ENCODE measurements around the gene VMO1.

VMO1 gene

DNA sequence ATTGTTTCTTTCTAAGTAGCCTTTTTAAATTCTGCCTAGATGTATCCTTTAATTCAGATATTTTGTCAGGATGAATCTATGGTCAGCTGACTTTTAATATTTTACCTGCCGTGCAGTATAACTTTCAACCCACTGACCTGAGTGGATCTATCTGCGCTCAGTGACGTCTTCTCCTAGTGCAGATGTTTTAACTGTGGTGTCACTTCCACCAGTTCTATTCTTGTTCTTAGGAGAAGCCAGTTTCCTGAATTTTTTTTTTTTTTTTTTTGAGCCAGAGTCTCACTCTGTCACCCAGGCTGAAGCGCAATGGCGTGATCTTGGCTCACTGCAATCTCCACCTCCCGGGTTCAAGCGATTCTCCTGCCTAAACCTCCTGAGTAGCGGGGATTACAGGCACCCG, 19.4 kb downstream of the VMO1 start:
- no peak overlapping the region for H3K23ac ChIP-seq (ENCODE audit: low read length)
- H3K27ac ChIP-seq (ENCODE audit: low read depth, low read length) = no peak overlapping the region
- H2AFZ ChIP-seq (ENCODE audit: insufficient read depth, low read length, poor library complexity) = no peak overlapping the region
- no peaks in the 10 kb centered on the region for H3K79me2 ChIP-seq (ENCODE audit: control insufficient read depth, insufficient read depth, low read length, poor library complexity)
- H4K91ac ChIP-seq (ENCODE audit: low read depth, low read length) = no peak overlapping the region
- H3K14ac ChIP-seq (ENCODE audit: low read length) = no peak overlapping the region
- no peak for DNase-seq
- H2BK5ac ChIP-seq (ENCODE audit: low read depth, low read length, poor library complexity) = no peak overlapping the region
- H3K79me1 ChIP-seq (ENCODE audit: low read length) = no peaks in the 10 kb centered on the region
- H3K27me3 ChIP-seq (ENCODE audit: insufficient read depth, low read length) = no peaks in the 10 kb centered on the region
- H2BK120ac ChIP-seq (ENCODE audit: insufficient read depth, low read length, poor library complexity) = no peak overlapping the region
- no peaks in the 10 kb centered on the region for H3K36me3 ChIP-seq (ENCODE audit: control insufficient read depth in 1 of 2, insufficient read depth in 2 of 2, low read length in 2 of 2)
- no peak overlapping the region for H3K4me3 ChIP-seq (ENCODE audit: low read depth, low read length)
- no peaks in the 10 kb centered on the region for H3K9me3 ChIP-seq (ENCODE audit: insufficient read depth, low read depth, low read length)
- no peak overlapping the region for H2AK5ac ChIP-seq (ENCODE audit: low read length)
- H3K4me2 ChIP-seq (ENCODE audit: low read length) = no peak overlapping the region
- H4K8ac ChIP-seq (ENCODE audit: low read depth, low read length) = no peak overlapping the region
- no peak overlapping the region for H3K9ac ChIP-seq (ENCODE audit: low read length)
- H3K18ac ChIP-seq (ENCODE audit: low read length) = no peak overlapping the region
- H3K4ac ChIP-seq (ENCODE audit: low read depth, low read length) = no peak overlapping the region
- no peak overlapping the region for H2BK12ac ChIP-seq (ENCODE audit: low read length)
- WGBS (ENCODE audit: extremely low coverage, insufficient coverage, insufficient read length) = no CpG with 5 or more reads among the region's 9 CpGs
- H3K4me1 ChIP-seq (ENCODE audit: control insufficient read depth in 1 of 2, insufficient read depth in 2 of 2, low read length in 2 of 2) = no peaks in the 10 kb centered on the region
- no peak overlapping the region for H4K12ac ChIP-seq (ENCODE audit: low read depth, low read length)

DNA sequence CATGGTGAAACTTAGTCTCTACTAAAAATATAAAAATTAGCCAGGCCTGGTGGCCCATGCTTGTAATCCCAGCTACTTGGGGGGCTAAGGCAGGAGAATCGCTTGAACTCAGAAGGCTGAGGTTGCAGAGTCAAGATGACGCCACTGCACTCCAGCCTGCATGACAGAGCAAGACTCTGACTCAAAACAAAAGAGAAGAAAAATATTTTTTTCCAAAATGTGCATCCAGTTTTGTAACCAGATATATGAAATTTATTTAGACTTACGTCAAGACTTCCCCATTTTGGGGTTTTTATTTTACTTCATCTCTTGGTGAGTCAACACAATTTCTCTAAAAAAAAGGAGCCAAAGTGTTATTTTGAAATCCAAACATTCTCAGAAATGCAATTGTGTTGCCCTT, 20.0 kb downstream of the VMO1 start:
- Histone ChIP-seq H3K4ac (ENCODE audit: low read depth, low read length) (no peak overlapping the region), H4K8ac (ENCODE audit: low read depth, low read length) (no peak overlapping the region), H2AFZ (ENCODE audit: insufficient read depth, low read length, poor library complexity) (no peak overlapping the region), H3K14ac (ENCODE audit: low read length) (no peak overlapping the region), H2BK12ac (ENCODE audit: low read length) (no peak overlapping the region), H3K4me2 (ENCODE audit: low read length) (no peak overlapping the region), H3K27ac (ENCODE audit: low read depth, low read length) (no peak overlapping the region), H3K4me1 (ENCODE audit: control insufficient read depth in 1 of 2, insufficient read depth in 2 of 2, low read length in 2 of 2) (no peaks in the 10 kb centered on the region), H3K9me3 (ENCODE audit: insufficient read depth, low read depth, low read length) (no peaks in the 10 kb centered on the region), H3K27me3 (ENCODE audit: insufficient read depth, low read length) (no peaks in the 10 kb centered on the region), H3K4me3 (ENCODE audit: low read depth, low read length) (no peak overlapping the region), H3K9ac (ENCODE audit: low read length) (no peak overlapping the region), H3K79me2 (ENCODE audit: control insufficient read depth, insufficient read depth, low read length, poor library complexity) (no peaks in the 10 kb centered on the region), H2BK120ac (ENCODE audit: insufficient read depth, low read length, poor library complexity) (no peak overlapping the region), H3K23ac (ENCODE audit: low read length) (no peak overlapping the region), H4K91ac (ENCODE audit: low read depth, low read length) (no peak overlapping the region), H3K18ac (ENCODE audit: low read length) (no peak overlapping the region), H3K79me1 (ENCODE audit: low read length) (no peaks in the 10 kb centered on the region), H4K12ac (ENCODE audit: low read depth, low read length) (no peak overlapping the region), H3K36me3 (ENCODE audit: control insufficient read depth in 1 of 2, insufficient read depth in 2 of 2, low read length in 2 of 2) (no peaks in the 10 kb centered on the region), H2AK5ac (ENCODE audit: low read length) (no peak overlapping the region), H2BK5ac (ENCODE audit: low read depth, low read length, poor library complexity) (no peak overlapping the region)
- no CpG with 5 or more reads among the region's 3 CpGs for WGBS (ENCODE audit: extremely low coverage, insufficient coverage, insufficient read length)
- peak in 1 of 2 donors; percentile 50 for DNase-seq

DNA sequence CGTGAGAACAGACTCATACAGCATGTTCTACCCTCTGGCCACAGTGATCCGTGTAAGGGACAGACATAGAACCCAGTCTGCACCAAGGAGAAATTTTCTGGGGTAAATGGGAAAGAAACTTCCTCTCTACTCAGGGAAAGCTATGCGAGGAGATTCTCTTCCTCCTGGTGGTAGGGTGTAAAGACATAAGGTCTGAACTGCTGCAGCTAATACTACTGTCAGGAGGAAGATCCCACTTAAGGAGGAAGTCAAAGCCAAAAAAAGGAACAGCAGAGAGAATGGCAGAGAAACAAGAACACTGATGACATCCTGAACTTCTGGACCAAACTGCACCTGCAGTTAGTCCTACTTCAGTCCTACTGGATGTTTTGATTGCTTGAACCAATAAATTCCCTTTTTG, 21.6 kb downstream of the VMO1 start:
- no peak overlapping the region for H3K9ac ChIP-seq (ENCODE audit: low read length)
- H3K36me3 ChIP-seq (ENCODE audit: control insufficient read depth in 1 of 2, insufficient read depth in 2 of 2, low read length in 2 of 2) = no peaks in the 10 kb centered on the region
- no peaks in the 10 kb centered on the region for H3K9me3 ChIP-seq (ENCODE audit: insufficient read depth, low read depth, low read length)
- no peak overlapping the region for H3K4me2 ChIP-seq (ENCODE audit: low read length)
- no peak overlapping the region for H2BK120ac ChIP-seq (ENCODE audit: insufficient read depth, low read length, poor library complexity)
- no peak overlapping the region for H2AK5ac ChIP-seq (ENCODE audit: low read length)
- no peak overlapping the region for H4K8ac ChIP-seq (ENCODE audit: low read depth, low read length)
- H3K23ac ChIP-seq (ENCODE audit: low read length) = no peak overlapping the region
- no peaks in the 10 kb centered on the region for H3K27me3 ChIP-seq (ENCODE audit: insufficient read depth, low read length)
- no peak overlapping the region for H4K91ac ChIP-seq (ENCODE audit: low read depth, low read length)
- no peak overlapping the region for H3K4ac ChIP-seq (ENCODE audit: low read depth, low read length)
- no peak for DNase-seq
- no peak overlapping the region for H3K18ac ChIP-seq (ENCODE audit: low read length)
- no peak overlapping the region for H2AFZ ChIP-seq (ENCODE audit: insufficient read depth, low read length, poor library complexity)
- no peak overlapping the region for H4K12ac ChIP-seq (ENCODE audit: low read depth, low read length)
- no peak overlapping the region for H3K14ac ChIP-seq (ENCODE audit: low read length)
- no CpG with 5 or more reads among the region's 3 CpGs for WGBS (ENCODE audit: extremely low coverage, insufficient coverage, insufficient read length)
- H3K79me1 ChIP-seq (ENCODE audit: low read length) = no peaks in the 10 kb centered on the region
- H3K4me3 ChIP-seq (ENCODE audit: low read depth, low read length) = no peak overlapping the region
- H3K79me2 ChIP-seq (ENCODE audit: control insufficient read depth, insufficient read depth, low read length, poor library complexity) = no peaks in the 10 kb centered on the region
- no peaks in the 10 kb centered on the region for H3K4me1 ChIP-seq (ENCODE audit: control insufficient read depth in 1 of 2, insufficient read depth in 2 of 2, low read length in 2 of 2)
- H2BK5ac ChIP-seq (ENCODE audit: low read depth, low read length, poor library complexity) = no peak overlapping the region
- no peak overlapping the region for H2BK12ac ChIP-seq (ENCODE audit: low read length)
- H3K27ac ChIP-seq (ENCODE audit: low read depth, low read length) = no peak overlapping the region

DNA sequence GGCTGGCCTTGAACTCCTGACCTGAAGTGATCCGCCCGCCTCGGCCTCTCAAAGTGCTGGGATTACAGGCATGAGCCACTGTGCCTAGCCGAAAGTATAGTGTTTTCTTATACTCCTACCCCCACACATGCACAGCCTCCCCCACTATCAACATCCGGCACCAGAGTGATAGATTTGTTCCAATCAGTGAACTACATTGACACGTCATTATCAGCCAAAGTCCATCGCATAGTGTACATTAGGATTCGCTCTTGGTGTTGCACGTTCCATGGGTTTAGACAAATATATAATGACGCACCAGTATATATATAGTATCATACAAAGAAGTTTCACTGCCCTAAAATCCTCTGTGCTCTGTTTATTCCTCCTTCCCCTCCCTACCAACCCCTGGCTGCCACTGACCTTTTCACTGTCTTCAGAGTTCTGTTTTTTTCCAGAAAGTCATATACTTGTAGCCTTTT, 26.4 kb downstream of the VMO1 start:
- WGBS (ENCODE audit: extremely low coverage, insufficient coverage, insufficient read length) = no CpG with 5 or more reads among the region's 10 CpGs
- H3K4me2 ChIP-seq (ENCODE audit: low read length) = no peak overlapping the region
- no peaks in the 10 kb centered on the region for H3K36me3 ChIP-seq (ENCODE audit: control insufficient read depth in 1 of 2, insufficient read depth in 2 of 2, low read length in 2 of 2)
- H3K23ac ChIP-seq (ENCODE audit: low read length) = no peak overlapping the region
- no peak overlapping the region for H4K8ac ChIP-seq (ENCODE audit: low read depth, low read length)
- no peaks in the 10 kb centered on the region for H3K79me1 ChIP-seq (ENCODE audit: low read length)
- no peak for DNase-seq
- H2BK120ac ChIP-seq (ENCODE audit: insufficient read depth, low read length, poor library complexity) = no peak overlapping the region
- H4K12ac ChIP-seq (ENCODE audit: low read depth, low read length) = no peak overlapping the region
- H2AFZ ChIP-seq (ENCODE audit: insufficient read depth, low read length, poor library complexity) = no peak overlapping the region
- H3K79me2 ChIP-seq (ENCODE audit: control insufficient read depth, insufficient read depth, low read length, poor library complexity) = no peaks in the 10 kb centered on the region
- no peak overlapping the region for H2BK12ac ChIP-seq (ENCODE audit: low read length)
- H3K4me3 ChIP-seq (ENCODE audit: low read depth, low read length) = no peak overlapping the region
- no peak overlapping the region for H2BK5ac ChIP-seq (ENCODE audit: low read depth, low read length, poor library complexity)
- H3K14ac ChIP-seq (ENCODE audit: low read length) = no peak overlapping the region
- no peak overlapping the region for H3K9ac ChIP-seq (ENCODE audit: low read length)
- H3K27me3 ChIP-seq (ENCODE audit: insufficient read depth, low read length) = no peaks in the 10 kb centered on the region
- H3K4ac ChIP-seq (ENCODE audit: low read depth, low read length) = no peak overlapping the region
- no peak overlapping the region for H4K91ac ChIP-seq (ENCODE audit: low read depth, low read length)
- H3K18ac ChIP-seq (ENCODE audit: low read length) = no peak overlapping the region
- no peaks in the 10 kb centered on the region for H3K4me1 ChIP-seq (ENCODE audit: control insufficient read depth in 1 of 2, insufficient read depth in 2 of 2, low read length in 2 of 2)
- H3K27ac ChIP-seq (ENCODE audit: low read depth, low read length) = no peak overlapping the region
- no peaks in the 10 kb centered on the region for H3K9me3 ChIP-seq (ENCODE audit: insufficient read depth, low read depth, low read length)
- no peak overlapping the region for H2AK5ac ChIP-seq (ENCODE audit: low read length)

All from trophoblast cell (in vitro differentiated cells and primary cell).